Epithelial cell of esophagus (primary cell): ENCODE results near the gene CLDN5.

Source experiments
- DNase-seq: peaks from one replicate; pipeline ENCODE4 v3.0.0; 2010; ENCODE audit warnings: low read depth
- H3K4me3 ChIP-seq: 2 replicates; pipeline ENCODE4 v1.5.1; 2011; ENCODE audit warnings: mild to moderate bottlenecking, low read length, control low read depth
- TF ChIP-seq, protein P1 (sequence below): IDR thresholded peaks from 2 replicates; pipeline ENCODE4 v1.5.1; 2011; ENCODE audit warnings: low read depth, mild to moderate bottlenecking, low read length, control low read depth, inconsistent platforms; ENCODE audit not compliant: insufficient read depth; ENCODE audit errors: missing control alignments

CLDN5 gene

DNA sequence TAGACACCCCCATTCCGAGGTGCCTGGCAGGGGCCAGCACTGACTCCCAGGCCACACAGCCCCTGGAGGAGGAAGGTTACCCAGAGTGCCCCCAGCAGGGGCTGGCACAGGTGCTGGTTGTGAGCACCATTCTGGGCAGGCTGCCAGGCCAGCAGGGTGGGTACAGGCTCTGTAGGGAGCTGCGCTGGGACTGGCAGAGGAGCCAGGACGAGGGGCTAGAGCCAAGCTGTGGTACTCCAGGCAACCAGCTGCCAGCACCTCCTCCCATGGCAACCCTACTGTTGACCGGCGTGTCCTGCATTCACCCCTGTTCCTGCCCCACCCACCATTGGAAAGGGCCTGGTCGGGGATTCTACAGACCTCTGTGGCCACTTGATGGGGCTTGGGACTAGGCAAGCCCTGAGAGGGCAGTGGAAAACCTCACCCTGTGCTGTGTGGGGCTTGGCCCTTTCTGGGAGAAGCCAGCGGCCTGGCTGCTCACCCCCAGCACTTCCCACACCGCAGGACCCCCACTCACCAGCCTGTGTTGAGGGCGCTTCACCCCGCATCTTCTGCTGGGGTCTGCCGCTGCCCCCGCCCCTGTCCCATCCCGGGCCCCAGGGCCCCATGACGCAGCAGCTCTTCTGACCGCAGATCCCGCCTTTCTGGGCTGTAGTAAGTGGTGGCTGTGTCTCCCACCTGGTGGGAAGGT is 1.9 kb downstream of the CLDN5 start:
- TF ChIP-seq, protein P1, sequence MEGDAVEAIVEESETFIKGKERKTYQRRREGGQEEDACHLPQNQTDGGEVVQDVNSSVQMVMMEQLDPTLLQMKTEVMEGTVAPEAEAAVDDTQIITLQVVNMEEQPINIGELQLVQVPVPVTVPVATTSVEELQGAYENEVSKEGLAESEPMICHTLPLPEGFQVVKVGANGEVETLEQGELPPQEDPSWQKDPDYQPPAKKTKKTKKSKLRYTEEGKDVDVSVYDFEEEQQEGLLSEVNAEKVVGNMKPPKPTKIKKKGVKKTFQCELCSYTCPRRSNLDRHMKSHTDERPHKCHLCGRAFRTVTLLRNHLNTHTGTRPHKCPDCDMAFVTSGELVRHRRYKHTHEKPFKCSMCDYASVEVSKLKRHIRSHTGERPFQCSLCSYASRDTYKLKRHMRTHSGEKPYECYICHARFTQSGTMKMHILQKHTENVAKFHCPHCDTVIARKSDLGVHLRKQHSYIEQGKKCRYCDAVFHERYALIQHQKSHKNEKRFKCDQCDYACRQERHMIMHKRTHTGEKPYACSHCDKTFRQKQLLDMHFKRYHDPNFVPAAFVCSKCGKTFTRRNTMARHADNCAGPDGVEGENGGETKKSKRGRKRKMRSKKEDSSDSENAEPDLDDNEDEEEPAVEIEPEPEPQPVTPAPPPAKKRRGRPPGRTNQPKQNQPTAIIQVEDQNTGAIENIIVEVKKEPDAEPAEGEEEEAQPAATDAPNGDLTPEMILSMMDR = no peak
- no peak overlapping the region for H3K4me3 ChIP-seq
- no peak for DNase-seq

DNA sequence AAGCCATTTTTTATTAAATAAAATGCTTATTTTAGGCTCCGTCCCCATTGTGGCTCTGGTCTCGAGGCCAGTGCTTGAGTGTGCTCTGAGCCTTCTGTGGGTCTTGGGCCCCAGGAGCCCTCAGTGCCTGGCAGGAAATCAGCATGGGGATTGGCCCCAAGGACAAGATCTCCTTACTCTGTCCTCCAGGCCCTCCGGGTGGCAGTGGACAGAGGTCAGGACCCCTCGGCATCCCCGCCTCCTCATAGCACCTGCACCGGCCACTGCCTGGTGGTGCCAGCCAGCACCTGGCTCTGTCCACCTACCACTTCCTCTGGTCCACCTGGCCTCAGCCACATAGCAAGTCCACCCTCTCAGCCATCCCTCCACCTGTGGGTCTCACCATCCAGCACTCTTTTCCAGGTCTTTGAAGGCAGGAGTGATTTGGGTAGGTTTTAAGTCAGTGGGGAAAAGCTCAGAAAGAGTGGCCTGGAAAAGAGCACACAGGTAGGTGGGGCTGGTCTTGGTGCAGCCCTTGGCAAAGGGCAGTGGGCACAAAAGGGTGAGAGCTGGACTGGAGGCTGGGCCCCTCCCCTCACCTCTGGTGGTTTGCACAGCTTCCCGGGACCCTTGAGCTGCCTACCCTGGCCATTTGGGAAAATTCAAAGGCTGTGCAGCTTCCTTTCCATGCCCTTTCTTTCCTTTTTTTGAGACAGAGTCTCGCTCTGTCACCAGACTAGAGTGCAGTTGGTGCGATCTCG is 3.5 kb downstream of the CLDN5 start:
- H3K4me3 ChIP-seq = no peak overlapping the region
- no peak for DNase-seq
- TF ChIP-seq, protein P1 = no peak

DNA sequence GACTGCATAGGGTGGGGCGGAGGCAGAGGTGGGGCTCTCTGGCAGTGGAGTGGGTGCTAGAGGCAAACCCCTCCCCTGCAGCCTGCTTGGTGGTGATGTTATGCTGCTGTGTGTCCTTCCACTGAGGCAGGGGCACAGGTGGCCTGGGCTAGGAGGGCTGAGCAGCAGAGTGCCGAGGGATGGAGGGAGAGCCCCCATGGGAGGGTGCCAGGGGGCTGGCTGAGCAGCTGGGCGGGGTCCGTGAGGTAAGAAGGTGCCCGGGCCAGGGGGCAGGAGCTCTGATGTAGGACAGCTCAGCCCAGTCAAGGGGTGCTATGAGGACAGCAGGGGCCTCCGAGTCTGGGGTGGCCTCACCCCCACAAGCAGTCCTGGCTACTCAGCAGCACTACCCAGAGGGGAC is 4.2 kb downstream of the CLDN5 start:
- DNase-seq = no peak
- no peak overlapping the region for H3K4me3 ChIP-seq
- TF ChIP-seq, protein P1 = no peak

GRCh38 chr22:19519041-19519926 is 4.9 kb downstream of the CLDN5 start:
- DNase-seq = no peak
- H3K4me3 ChIP-seq = no peak overlapping the region
- TF ChIP-seq, protein P1 = no peak

GRCh38 chr22:19518635-19519034 is 5.6 kb downstream of the CLDN5 start:
- TF ChIP-seq, protein P1 = no peak
- DNase-seq = no peak
- no peak overlapping the region for H3K4me3 ChIP-seq

DNA sequence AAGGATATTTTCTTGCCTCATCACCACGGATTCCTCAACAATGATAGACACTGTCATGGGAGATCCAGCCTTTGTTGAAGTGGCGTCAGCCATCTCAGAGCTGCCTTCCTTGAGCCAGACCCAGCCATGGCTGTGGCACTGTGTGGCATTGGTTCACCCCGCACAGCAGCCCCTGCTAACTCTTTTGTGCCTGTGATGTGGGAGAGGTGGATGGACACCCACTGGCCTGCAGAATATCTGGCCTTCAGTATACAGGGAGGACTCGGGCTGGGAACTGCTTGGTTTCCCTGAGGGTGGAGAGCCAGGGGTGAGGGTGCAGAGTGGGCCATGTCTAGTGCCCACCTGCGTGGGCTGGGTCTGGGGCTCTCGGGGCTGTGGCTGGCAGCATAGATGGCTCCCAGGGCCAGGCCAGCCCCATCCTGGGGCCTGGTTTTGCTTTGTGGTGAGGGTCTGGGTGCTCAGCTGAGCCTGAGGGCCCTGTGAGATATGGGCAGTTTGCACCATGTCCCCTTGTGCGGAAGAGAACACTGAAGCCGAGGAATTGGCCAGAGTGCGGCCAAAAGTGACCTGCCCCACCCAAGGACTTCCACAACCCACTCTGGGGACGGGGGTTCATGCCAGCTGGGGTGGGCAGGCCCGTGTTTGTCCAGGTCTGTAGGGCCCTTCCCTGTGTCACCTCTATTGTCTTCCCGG is 6.1 kb downstream of the CLDN5 start:
- no peak for DNase-seq
- TF ChIP-seq, protein P1 = no peak
- H3K4me3 ChIP-seq = no peak overlapping the region
